Osteoblast (primary cell): ENCODE results near the gene CNDP2. TPM values are rescaled to one million over a fixed set of nuclear protein-coding genes. Genes with fewer than 3 reads are reported as not detected.

ENCODE experiments used
- DNase-seq: peaks from one replicate; pipeline ENCODE4 v3.0.0; 2011; ENCODE audit warnings: low spot score, mixed read lengths; ENCODE audit not compliant: insufficient read length; ENCODE audit errors: missing footprints
- H2AFZ ChIP-seq: 2 replicates; pipeline ENCODE4 v1.6.0; 2011; ENCODE audit warnings: mild to moderate bottlenecking, low read length
- H3K27ac ChIP-seq: 2 replicates; pipeline ENCODE4 v1.5.1; 2011; ENCODE audit warnings: mild to moderate bottlenecking, low read depth, low read length, moderate library complexity
- H3K27me3 ChIP-seq: 2 replicates; pipeline ENCODE4 v1.6.0; 2012; ENCODE audit warnings: mild to moderate bottlenecking, control low read depth, inconsistent platforms, low read length, moderate library complexity; ENCODE audit not compliant: insufficient read depth
- H3K36me3 ChIP-seq: 2 replicates; pipeline ENCODE4 v1.5.1; 2011; ENCODE audit warnings: mild to moderate bottlenecking, low read length, control low read depth, moderate library complexity; ENCODE audit not compliant: insufficient read depth
- H3K4me1 ChIP-seq: 2 replicates; pipeline ENCODE4 v1.5.1; 2011; ENCODE audit warnings: mild to moderate bottlenecking, low read length, control low read depth, moderate library complexity; ENCODE audit not compliant: insufficient read depth
- H3K4me2 ChIP-seq: 2 replicates; pipeline ENCODE4 v1.6.0; 2011; ENCODE audit warnings: mild to moderate bottlenecking, low read length; ENCODE audit not compliant: insufficient read depth
- H3K4me3 ChIP-seq: fragments of 200-600 bp; sonication (generic); 3 replicates; pipeline ENCODE4 v1.5.1; 2012; ENCODE audit warnings: mild to moderate bottlenecking, low read length, inconsistent platforms; ENCODE audit not compliant: insufficient read depth
- H3K79me2 ChIP-seq: 2 replicates; pipeline ENCODE4 v1.6.0; 2012; ENCODE audit warnings: mild to moderate bottlenecking, low read length, control low read depth, inconsistent platforms; ENCODE audit not compliant: insufficient read depth
- H3K9me3 ChIP-seq: 2 replicates; pipeline ENCODE4 v1.5.1; 2011; ENCODE audit warnings: low read depth, low read length, control low read depth
- H4K20me1 ChIP-seq: 2 replicates; pipeline ENCODE4 v1.6.0; 2012; ENCODE audit warnings: mild to moderate bottlenecking, low read length, control low read depth; ENCODE audit not compliant: insufficient read depth
- CTCF ChIP-seq: IDR thresholded peaks from 2 replicates; pipeline ENCODE4 v1.5.1; 2011; ENCODE audit warnings: mild to moderate bottlenecking, low read depth, low read length, moderate library complexity; ENCODE audit errors: extremely low read depth
- total RNA-seq: library from RNA; depleted of rRNA; stranded (reverse); fragments of >200 nt; gene quantifications from 2 replicates; pipeline ENCODE4 v1.2.3, GENCODE V29; 2012

Gene CNDP2
- total RNA-seq, 1 donor = 25.3 TPM

- no peak for TF ChIP-seq CTCF
- H3K4me1 ChIP-seq = peaks cover 23% of the 10 kb centered on the region
- peaks cover 27% of the 10 kb centered on the region for H3K79me2 ChIP-seq
- no peak for DNase-seq
- H3K27me3 ChIP-seq = no peaks in the 10 kb centered on the region
- H3K9me3 ChIP-seq = no peaks in the 10 kb centered on the region
- no peak overlapping the region for H3K4me2 ChIP-seq
- H4K20me1 ChIP-seq = peaks cover 3% of the 10 kb centered on the region
- H3K4me3 ChIP-seq = no peak overlapping the region
- H2AFZ ChIP-seq = no peak overlapping the region
- no peaks in the 10 kb centered on the region for H3K36me3 ChIP-seq
- H3K27ac ChIP-seq = no peak overlapping the region
Measured at GRCh38 chr18:74494514-74494913, 1.6 kb upstream of the CNDP2 start.

- H4K20me1 ChIP-seq = peaks cover 3% of the 10 kb centered on the region
- H3K4me3 ChIP-seq = peak overlapping the region; percentile 94
- peaks cover 24% of the 10 kb centered on the region for H3K4me1 ChIP-seq
- H3K27ac ChIP-seq = peak overlapping the region; percentile 79
- H3K9me3 ChIP-seq = no peaks in the 10 kb centered on the region
- peak; percentile 87 for DNase-seq
- peaks cover 8% of the 10 kb centered on the region for H3K36me3 ChIP-seq
- TF ChIP-seq CTCF = no peak
- peak overlapping the region; percentile 98 for H3K4me2 ChIP-seq
- H2AFZ ChIP-seq = peak overlapping the region; percentile 86
- H3K27me3 ChIP-seq = no peaks in the 10 kb centered on the region
- peaks cover 32% of the 10 kb centered on the region for H3K79me2 ChIP-seq
Measured at GRCh38 chr18:74496508-74497323, 553 bp downstream of the CNDP2 start.

GRCh38 chr18:74497324-74497676 is 1.1 kb downstream of the CNDP2 start:
- Histone ChIP-seq H3K36me3 (peaks cover 12% of the 10 kb centered on the region), H3K4me1 (peaks cover 24% of the 10 kb centered on the region), H3K9me3 (no peaks in the 10 kb centered on the region), H4K20me1 (peaks cover 3% of the 10 kb centered on the region), H3K27ac (peak overlapping the region; percentile 79), H3K27me3 (no peaks in the 10 kb centered on the region), H3K4me3 (peak overlapping the region; percentile 94), H2AFZ (peak overlapping the region; percentile 86), H3K79me2 (peaks cover 32% of the 10 kb centered on the region), H3K4me2 (peak overlapping the region; percentile 98)
- DNase-seq = no peak
- no peak for TF ChIP-seq CTCF

GRCh38 chr18:74497778-74498177 is 1.6 kb downstream of the CNDP2 start:
- H3K27me3 ChIP-seq = no peaks in the 10 kb centered on the region
- peaks cover 24% of the 10 kb centered on the region for H3K4me1 ChIP-seq
- no peak overlapping the region for H3K4me2 ChIP-seq
- H3K36me3 ChIP-seq = peaks cover 17% of the 10 kb centered on the region
- no peak overlapping the region for H2AFZ ChIP-seq
- DNase-seq = no peak
- peaks cover 3% of the 10 kb centered on the region for H4K20me1 ChIP-seq
- H3K4me3 ChIP-seq = no peak overlapping the region
- no peak for TF ChIP-seq CTCF
- H3K9me3 ChIP-seq = no peaks in the 10 kb centered on the region
- H3K79me2 ChIP-seq = peaks cover 32% of the 10 kb centered on the region
- no peak overlapping the region for H3K27ac ChIP-seq
